Measurements from ENCODE around the gene AMBN. TPM values are rescaled to one million over a fixed set of nuclear protein-coding genes. Genes with fewer than 3 reads are reported as not detected.
"Not testable (repeated sequence)": the region's sequence is repeated elsewhere in the genome, so short reads cannot be mapped to it uniquely, and the experiment has no call there.

Gene AMBN
- total RNA-seq, 1 donor from 2014 or later: not detected

GRCh38 chr4:70634482-70634881, 42.4 kb downstream of the AMBN start:
- TF ChIP-seq, protein P1, sequence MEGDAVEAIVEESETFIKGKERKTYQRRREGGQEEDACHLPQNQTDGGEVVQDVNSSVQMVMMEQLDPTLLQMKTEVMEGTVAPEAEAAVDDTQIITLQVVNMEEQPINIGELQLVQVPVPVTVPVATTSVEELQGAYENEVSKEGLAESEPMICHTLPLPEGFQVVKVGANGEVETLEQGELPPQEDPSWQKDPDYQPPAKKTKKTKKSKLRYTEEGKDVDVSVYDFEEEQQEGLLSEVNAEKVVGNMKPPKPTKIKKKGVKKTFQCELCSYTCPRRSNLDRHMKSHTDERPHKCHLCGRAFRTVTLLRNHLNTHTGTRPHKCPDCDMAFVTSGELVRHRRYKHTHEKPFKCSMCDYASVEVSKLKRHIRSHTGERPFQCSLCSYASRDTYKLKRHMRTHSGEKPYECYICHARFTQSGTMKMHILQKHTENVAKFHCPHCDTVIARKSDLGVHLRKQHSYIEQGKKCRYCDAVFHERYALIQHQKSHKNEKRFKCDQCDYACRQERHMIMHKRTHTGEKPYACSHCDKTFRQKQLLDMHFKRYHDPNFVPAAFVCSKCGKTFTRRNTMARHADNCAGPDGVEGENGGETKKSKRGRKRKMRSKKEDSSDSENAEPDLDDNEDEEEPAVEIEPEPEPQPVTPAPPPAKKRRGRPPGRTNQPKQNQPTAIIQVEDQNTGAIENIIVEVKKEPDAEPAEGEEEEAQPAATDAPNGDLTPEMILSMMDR (IDR thresholded peaks at IDR 0.05; ENCODE audit: insufficient read depth, low read length, poor library complexity, severe bottlenecking): no peak
- no peak overlapping the region for H3K4me3 ChIP-seq (ENCODE audit: low read depth, low read length)
- no peaks in the 10 kb centered on the region for H3K27me3 ChIP-seq (ENCODE audit: control insufficient read depth, insufficient read depth, low read length)
- DNase-seq (ENCODE audit: low read depth): no peak
- H3K36me3 ChIP-seq (ENCODE audit: control insufficient read depth, insufficient read depth, low read length): no peaks in the 10 kb centered on the region

GRCh38 chr4:70637239-70637913, 45.3 kb downstream of the AMBN start:
- DNase-seq (ENCODE audit: low read depth): no peak
- TF ChIP-seq, protein P1 (IDR thresholded peaks at IDR 0.05; ENCODE audit: insufficient read depth, low read length, poor library complexity, severe bottlenecking): no peak
- H3K27me3 ChIP-seq (ENCODE audit: control insufficient read depth, insufficient read depth, low read length): no peaks in the 10 kb centered on the region
- no peaks in the 10 kb centered on the region for H3K36me3 ChIP-seq (ENCODE audit: control insufficient read depth, insufficient read depth, low read length)
- no peak overlapping the region for H3K4me3 ChIP-seq (ENCODE audit: low read depth, low read length)

GRCh38 chr4:70640192-70640591, 48.1 kb downstream of the AMBN start:
- no peaks in the 10 kb centered on the region for H3K36me3 ChIP-seq (ENCODE audit: control insufficient read depth, insufficient read depth, low read length)
- no peak for DNase-seq (ENCODE audit: low read depth)
- no peaks in the 10 kb centered on the region for H3K27me3 ChIP-seq (ENCODE audit: control insufficient read depth, insufficient read depth, low read length)
- TF ChIP-seq, protein P1 (IDR thresholded peaks at IDR 0.05; ENCODE audit: insufficient read depth, low read length, poor library complexity, severe bottlenecking): no peak
- no peak overlapping the region for H3K4me3 ChIP-seq (ENCODE audit: low read depth, low read length)

DNA sequence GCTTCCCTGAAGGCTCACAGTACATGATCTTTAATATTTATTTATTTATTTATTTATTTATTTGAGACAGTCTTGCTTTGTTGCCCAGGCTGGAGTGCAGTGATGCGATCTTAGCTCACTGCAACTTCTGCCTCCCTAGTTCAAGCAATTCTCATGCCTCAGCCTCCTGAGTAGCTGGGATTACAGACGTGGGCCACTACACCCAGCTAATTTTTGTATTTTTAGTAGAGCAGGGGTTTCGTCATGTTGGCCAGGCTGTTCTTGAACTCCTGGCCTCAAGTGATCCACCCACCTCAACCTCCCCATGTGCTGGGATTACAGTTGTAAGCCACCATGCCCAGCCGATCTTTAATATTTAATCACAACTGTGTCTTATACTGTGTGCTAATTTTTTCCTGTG, 58.7 kb downstream of the AMBN start:
- DNase-seq (ENCODE audit: low read depth); H3K27me3 ChIP-seq (ENCODE audit: control insufficient read depth, insufficient read depth, low read length); H3K36me3 ChIP-seq (ENCODE audit: control insufficient read depth, insufficient read depth, low read length); H3K4me3 ChIP-seq (ENCODE audit: low read depth, low read length): not testable (repeated sequence)

DNA sequence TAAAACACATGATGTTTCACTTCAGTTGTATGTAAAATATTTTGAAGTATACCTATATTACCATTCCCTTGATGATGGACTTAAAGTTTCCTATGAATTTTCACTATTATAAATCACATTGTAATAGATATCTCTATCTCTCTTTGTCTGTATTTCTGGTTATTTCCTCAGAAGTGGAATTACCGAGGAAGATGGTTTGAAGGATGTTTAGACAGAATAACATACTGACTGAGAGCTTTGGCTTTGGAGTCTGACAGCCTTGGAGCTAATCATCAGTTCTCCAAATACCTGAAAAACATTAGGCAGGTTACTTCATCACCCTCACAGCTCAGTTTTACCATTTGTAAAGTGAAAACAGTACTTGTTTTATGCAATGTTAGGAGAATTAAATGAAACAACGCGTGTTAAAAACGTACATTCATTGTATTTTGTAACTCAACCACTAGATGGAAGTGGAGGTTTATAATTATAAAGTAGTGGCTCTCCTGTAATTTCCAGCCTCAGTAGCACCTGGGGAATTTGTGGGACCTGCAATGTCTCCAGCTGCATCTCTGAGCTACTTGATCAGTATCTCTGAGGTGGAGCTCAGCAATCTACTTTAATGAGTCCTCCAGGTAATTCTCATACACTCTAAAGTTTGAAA, 59.9 kb downstream of the AMBN start:
- H3K36me3 ChIP-seq (ENCODE audit: control insufficient read depth, insufficient read depth, low read length): no peaks in the 10 kb centered on the region
- DNase-seq (ENCODE audit: low read depth): no peak
- H3K27me3 ChIP-seq (ENCODE audit: control insufficient read depth, insufficient read depth, low read length): no peaks in the 10 kb centered on the region
- TF ChIP-seq, protein P1 (IDR thresholded peaks at IDR 0.05; ENCODE audit: insufficient read depth, low read length, poor library complexity, severe bottlenecking): peak; percentile 41
- no peak overlapping the region for H3K4me3 ChIP-seq (ENCODE audit: low read depth, low read length)

DNA sequence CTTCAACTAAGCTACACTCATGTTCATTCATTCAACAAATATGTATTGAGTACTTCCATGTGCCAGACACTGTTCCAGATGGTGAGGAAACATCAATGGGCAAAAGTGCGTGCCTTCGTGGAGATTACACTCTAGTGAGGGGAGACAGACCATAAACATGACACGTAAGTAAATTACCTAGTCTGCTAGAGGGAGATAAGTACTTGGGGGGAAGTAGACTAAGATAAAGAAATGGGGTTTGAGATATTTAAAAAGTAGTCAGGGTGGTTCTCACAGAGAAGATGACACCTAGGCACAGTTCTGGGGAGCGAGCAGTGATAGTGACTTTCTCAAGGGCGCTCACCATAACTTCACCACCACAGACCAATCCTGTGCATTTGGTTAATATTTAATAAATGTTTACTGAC, 62.6 kb downstream of the AMBN start:
- no peaks in the 10 kb centered on the region for H3K36me3 ChIP-seq (ENCODE audit: control insufficient read depth, insufficient read depth, low read length)
- TF ChIP-seq, protein P1 (IDR thresholded peaks at IDR 0.05; ENCODE audit: insufficient read depth, low read length, poor library complexity, severe bottlenecking): no peak
- no peaks in the 10 kb centered on the region for H3K27me3 ChIP-seq (ENCODE audit: control insufficient read depth, insufficient read depth, low read length)
- H3K4me3 ChIP-seq (ENCODE audit: low read depth, low read length): no peak overlapping the region
- no peak for DNase-seq (ENCODE audit: low read depth)

Other genes with a start within 250 kb of the AMBN start
- gene SMR3A, start 231.5 kb upstream of the AMBN start, total RNA-seq: not detected in 2 replicates
- gene SMR3B, start 209.1 kb upstream of the AMBN start, total RNA-seq: not detected in 2 replicates
- not detected in 2 replicates for gene OPRPN, start 194.3 kb upstream of the AMBN start, total RNA-seq
- not detected in 2 replicates for gene MUC7, start 120.1 kb upstream of the AMBN start, total RNA-seq
- 0.21 TPM in 1 of 2 replicates, not detected in the other for gene AMTN, start 73.7 kb upstream of the AMBN start, total RNA-seq
- gene ENAM, start 36.5 kb downstream of the AMBN start, total RNA-seq: under 0.01 and 0.21 TPM in 2 replicates
- not detected in 2 replicates for gene JCHAIN, start 74.3 kb downstream of the AMBN start, total RNA-seq
- gene UTP3, start 96.3 kb downstream of the AMBN start, total RNA-seq: 24.5 and 25.3 TPM in 2 replicates
- gene RUFY3, start 129.7 kb downstream of the AMBN start, total RNA-seq: 31.1 and 35.6 TPM in 2 replicates
- 83.1 and 88.0 TPM in 2 replicates for gene GRSF1, start 247.6 kb downstream of the AMBN start, total RNA-seq

All from kidney epithelial cell (primary cell).